ENCODE results near the gene MTA2.
"Not testable (repeated sequence)": the region's sequence is repeated elsewhere in the genome, so short reads cannot be mapped to it uniquely, and the experiment has no call there.

Gene MTA2

GRCh38 chr11:62565100-62565802 is 36.4 kb downstream of the MTA2 start:
- no peak for DNase-seq

- not testable (repeated sequence) for DNase-seq
Observed at GRCh38 chr11:62561677-62562230, 39.9 kb downstream of the MTA2 start.

GRCh38 chr11:62560566-62561103 is 41.0 kb downstream of the MTA2 start:
- peak; percentile 39 to 72 (median 64) for DNase-seq

- not testable (repeated sequence) for DNase-seq
Observed at GRCh38 chr11:62559626-62560025, 42.0 kb downstream of the MTA2 start.

GRCh38 chr11:62559204-62559603 is 42.5 kb downstream of the MTA2 start:
- no peak for DNase-seq

GRCh38 chr11:62558669-62559068 is 43.0 kb downstream of the MTA2 start:
- no peak for DNase-seq

GRCh38 chr11:62556875-62557631 is 44.6 kb downstream of the MTA2 start:
- DNase-seq = peak in 1 of 6 experiments; percentile 24

- DNase-seq = peak; percentile 58 to 72 (median 67)
Observed at GRCh38 chr11:62556108-62556874, 45.4 kb downstream of the MTA2 start.

- peak; percentile 63 to 84 (median 78) for DNase-seq
Observed at GRCh38 chr11:62555464-62556107, 46.1 kb downstream of the MTA2 start.

GRCh38 chr11:62554387-62555167 is 47.1 kb downstream of the MTA2 start:
- DNase-seq = no peak

- peak in 1 of 6 experiments; percentile 34 for DNase-seq
Observed at GRCh38 chr11:62553839-62554361, 47.8 kb downstream of the MTA2 start.

- DNase-seq = peak; percentile 46 to 77 (median 58)
Observed at GRCh38 chr11:62553080-62553838, 48.4 kb downstream of the MTA2 start.

GRCh38 chr11:62552485-62553079 is 49.1 kb downstream of the MTA2 start:
- no peak for DNase-seq

- DNase-seq = not testable (repeated sequence)
Observed at GRCh38 chr11:62550478-62550877, 51.2 kb downstream of the MTA2 start.

- no peak for DNase-seq
Observed at GRCh38 chr11:62548545-62549335, 52.9 kb downstream of the MTA2 start.

- DNase-seq = peak in 1 of 6 experiments; percentile 4
Observed at GRCh38 chr11:62547691-62548281, 53.9 kb downstream of the MTA2 start.

- DNase-seq = peak in 1 of 6 experiments; percentile 35
Observed at GRCh38 chr11:62546929-62547625, 54.6 kb downstream of the MTA2 start.

All from stimulated activated naive CD4-positive, alpha-beta T cell (primary cell).